HG03439 (cell line): Measurements from ENCODE around the gene DHX35.

Source experiments
- ATAC-seq: cut with Tn5 transposase; IDR thresholded peaks from one replicate; pipeline ENCODE4 v1.9.1; 2021; ENCODE audit warnings: mild to moderate bottlenecking, moderate library complexity; ENCODE audit not compliant: unreplicated experiment

DHX35 gene

GRCh38 chr20:39052676-39053075, 90.5 kb downstream of the DHX35 start:
- no peak for ATAC-seq

- ATAC-seq: no peak
Measured at GRCh38 chr20:39057143-39057542, 95.0 kb downstream of the DHX35 start.

GRCh38 chr20:39057911-39058310, 95.8 kb downstream of the DHX35 start:
- no peak for ATAC-seq

GRCh38 chr20:39059036-39059435, 96.9 kb downstream of the DHX35 start:
- no peak for ATAC-seq

GRCh38 chr20:39066471-39067242, 104.5 kb downstream of the DHX35 start:
- no peak for ATAC-seq

- ATAC-seq: no peak
Measured at GRCh38 chr20:39067526-39068216, 105.5 kb downstream of the DHX35 start.

- ATAC-seq: no peak
Measured at GRCh38 chr20:39069976-39070375, 107.8 kb downstream of the DHX35 start.

- ATAC-seq: no peak
Measured at GRCh38 chr20:39070484-39071231, 108.5 kb downstream of the DHX35 start.

- no peak for ATAC-seq
Measured at GRCh38 chr20:39072132-39072531, 110.0 kb downstream of the DHX35 start.

GRCh38 chr20:39072653-39073052, 110.5 kb downstream of the DHX35 start:
- no peak for ATAC-seq

GRCh38 chr20:39075731-39076130, 113.6 kb downstream of the DHX35 start:
- ATAC-seq: no peak

GRCh38 chr20:39076958-39077357, 114.8 kb downstream of the DHX35 start:
- ATAC-seq: no peak

GRCh38 chr20:39080326-39080725, 118.2 kb downstream of the DHX35 start:
- ATAC-seq: no peak

GRCh38 chr20:39081255-39081654, 119.1 kb downstream of the DHX35 start:
- no peak for ATAC-seq

- no peak for ATAC-seq
Measured at GRCh38 chr20:39082622-39083398, 120.7 kb downstream of the DHX35 start.

GRCh38 chr20:39083761-39084160, 121.6 kb downstream of the DHX35 start:
- no peak for ATAC-seq

- no peak for ATAC-seq
Measured at GRCh38 chr20:39089029-39089428, 126.9 kb downstream of the DHX35 start.
